ENCODE results near the gene KRT32.

The KRT32 gene

GRCh38 chr17:41494524-41494923 lies 27.3 kb upstream of the KRT32 start:
- in situ Hi-C loops (cut with HindIII; ENCODE audit: low sequenced_read_pairs) = loop anchor here (5.0 kb wide), 1 partner anchor 58 kb away; no protein-coding TSS in a partner anchor

- in situ Hi-C loops (cut with HindIII; ENCODE audit: low sequenced_read_pairs) = loop anchor here (5.0 kb wide), 1 partner anchor 60 kb away; no protein-coding TSS in a partner anchor
Observed at GRCh38 chr17:41492771-41493170, 25.6 kb upstream of the KRT32 start.

GRCh38 chr17:41492351-41492750 lies 25.2 kb upstream of the KRT32 start:
- in situ Hi-C loops (cut with HindIII; ENCODE audit: low sequenced_read_pairs) = loop anchor here (5.0 kb wide), 1 partner anchor 60 kb away; no protein-coding TSS in a partner anchor

- in situ Hi-C loops (cut with HindIII; ENCODE audit: low sequenced_read_pairs) = loop anchor here (5.0 kb wide), 1 partner anchor 61 kb away; no protein-coding TSS in a partner anchor
Observed at GRCh38 chr17:41491476-41491875, 24.3 kb upstream of the KRT32 start.

GRCh38 chr17:41490000-41490990 lies 23.1 kb upstream of the KRT32 start:
- in situ Hi-C loops (cut with HindIII; ENCODE audit: low sequenced_read_pairs) = loop anchor here (5.0 kb wide), 1 partner anchor 62 kb away; no protein-coding TSS in a partner anchor

GRCh38 chr17:41489531-41489930 lies 22.3 kb upstream of the KRT32 start, which contains the start of gene KRT36:
KRT36 (minus strand) TSS chr17:41489910; CDS start chr17:41489864, 46 bp downstream.
- in situ Hi-C loops (cut with HindIII; ENCODE audit: low sequenced_read_pairs) = no loop called here

GRCh38 chr17:41486809-41487530 lies 19.8 kb upstream of the KRT32 start:
- in situ Hi-C loops (cut with HindIII; ENCODE audit: low sequenced_read_pairs) = no loop called here

GRCh38 chr17:41486316-41486715 lies 19.1 kb upstream of the KRT32 start:
- in situ Hi-C loops (cut with HindIII; ENCODE audit: low sequenced_read_pairs) = no loop called here

GRCh38 chr17:41484920-41485904 lies 18.0 kb upstream of the KRT32 start:
- in situ Hi-C loops (cut with HindIII; ENCODE audit: low sequenced_read_pairs) = no loop called here

- in situ Hi-C loops (cut with HindIII; ENCODE audit: low sequenced_read_pairs) = no loop called here
Observed at GRCh38 chr17:41483991-41484826, 17.0 kb upstream of the KRT32 start.

GRCh38 chr17:41483531-41483930 lies 16.3 kb upstream of the KRT32 start:
- in situ Hi-C loops (cut with HindIII; ENCODE audit: low sequenced_read_pairs) = no loop called here

- in situ Hi-C loops (cut with HindIII; ENCODE audit: low sequenced_read_pairs) = no loop called here
Observed at GRCh38 chr17:41481036-41481435, 13.8 kb upstream of the KRT32 start, which contains the start of gene KRT35. KRT35 (minus strand) TSS chr17:41481151; CDS start chr17:41481097, 54 bp downstream.

GRCh38 chr17:41480581-41480980 lies 13.4 kb upstream of the KRT32 start:
- in situ Hi-C loops (cut with HindIII; ENCODE audit: low sequenced_read_pairs) = no loop called here

GRCh38 chr17:41480136-41480535 lies 12.9 kb upstream of the KRT32 start:
- in situ Hi-C loops (cut with HindIII; ENCODE audit: low sequenced_read_pairs) = no loop called here

GRCh38 chr17:41478237-41478636 lies 11.1 kb upstream of the KRT32 start:
- in situ Hi-C loops (cut with HindIII; ENCODE audit: low sequenced_read_pairs) = no loop called here

- in situ Hi-C loops (cut with HindIII; ENCODE audit: low sequenced_read_pairs) = no loop called here
Observed at GRCh38 chr17:41476866-41477815, 10.0 kb upstream of the KRT32 start.

- in situ Hi-C loops (cut with HindIII; ENCODE audit: low sequenced_read_pairs) = no loop called here
Observed at GRCh38 chr17:41475421-41475820, 8.2 kb upstream of the KRT32 start.

GRCh38 chr17:41474863-41475262 lies 7.7 kb upstream of the KRT32 start:
- in situ Hi-C loops (cut with HindIII; ENCODE audit: low sequenced_read_pairs) = no loop called here
